ENCODE measurements around the gene C1QTNF1. TPM values are rescaled to one million over a fixed set of nuclear protein-coding genes. Genes with fewer than 3 reads are reported as not detected.

The C1QTNF1 gene
- total RNA-seq, 2 donors from 2014 or later: 445 to 518 TPM

DNA sequence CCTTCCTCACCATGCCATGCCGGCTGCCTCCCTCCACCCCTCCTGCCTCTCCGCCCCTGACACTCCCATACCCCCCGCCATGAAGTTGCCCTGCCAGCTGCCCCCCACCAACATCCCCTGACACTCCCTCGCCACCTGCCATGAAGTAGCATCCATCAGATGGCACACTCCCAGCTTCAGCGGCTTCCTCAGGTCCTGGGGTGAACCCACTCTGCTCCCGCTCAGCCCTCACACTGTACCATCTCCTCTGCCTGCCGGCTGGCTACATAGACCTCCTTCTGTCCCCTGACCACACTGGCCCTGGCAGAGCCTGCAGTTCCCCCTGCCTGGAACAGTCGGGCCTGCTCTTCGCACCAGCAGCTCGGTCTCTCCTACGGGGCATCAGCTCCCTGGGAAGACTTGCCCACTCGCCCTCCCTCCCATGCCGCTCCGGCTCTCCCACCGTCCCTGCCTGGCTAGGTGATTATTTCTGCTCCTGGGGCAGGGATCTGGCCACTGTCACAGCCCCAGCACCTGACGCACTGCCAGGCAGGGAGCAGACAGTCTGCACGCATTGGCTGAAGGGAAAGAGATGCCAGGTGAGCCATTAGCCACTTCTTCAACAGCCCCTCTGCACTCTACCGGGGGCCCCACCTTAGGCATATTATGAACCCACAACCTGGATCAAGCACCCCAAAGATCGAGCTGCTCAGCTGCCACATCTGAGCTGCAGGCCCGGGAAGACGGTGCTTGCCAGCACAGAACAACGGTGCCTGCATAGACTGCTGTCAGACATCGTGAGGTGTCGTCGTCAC lies 23.4 kb upstream of the C1QTNF1 start:
- peaks cover 9% of the 10 kb centered on the region for H3K36me3 ChIP-seq
- H3K27me3 ChIP-seq (replicated peaks; ENCODE audit: insufficient read depth): no peaks in the 10 kb centered on the region
- TF ChIP-seq, protein P1, sequence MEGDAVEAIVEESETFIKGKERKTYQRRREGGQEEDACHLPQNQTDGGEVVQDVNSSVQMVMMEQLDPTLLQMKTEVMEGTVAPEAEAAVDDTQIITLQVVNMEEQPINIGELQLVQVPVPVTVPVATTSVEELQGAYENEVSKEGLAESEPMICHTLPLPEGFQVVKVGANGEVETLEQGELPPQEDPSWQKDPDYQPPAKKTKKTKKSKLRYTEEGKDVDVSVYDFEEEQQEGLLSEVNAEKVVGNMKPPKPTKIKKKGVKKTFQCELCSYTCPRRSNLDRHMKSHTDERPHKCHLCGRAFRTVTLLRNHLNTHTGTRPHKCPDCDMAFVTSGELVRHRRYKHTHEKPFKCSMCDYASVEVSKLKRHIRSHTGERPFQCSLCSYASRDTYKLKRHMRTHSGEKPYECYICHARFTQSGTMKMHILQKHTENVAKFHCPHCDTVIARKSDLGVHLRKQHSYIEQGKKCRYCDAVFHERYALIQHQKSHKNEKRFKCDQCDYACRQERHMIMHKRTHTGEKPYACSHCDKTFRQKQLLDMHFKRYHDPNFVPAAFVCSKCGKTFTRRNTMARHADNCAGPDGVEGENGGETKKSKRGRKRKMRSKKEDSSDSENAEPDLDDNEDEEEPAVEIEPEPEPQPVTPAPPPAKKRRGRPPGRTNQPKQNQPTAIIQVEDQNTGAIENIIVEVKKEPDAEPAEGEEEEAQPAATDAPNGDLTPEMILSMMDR (IDR thresholded peaks at IDR 0.05): no peak
- DNase-seq (ENCODE audit: low spot score) (no peak), ATAC-seq (ENCODE audit: insufficient number of reproducible peaks, low FRiP score, low read depth) (no peak)
- H3K9me3 ChIP-seq: no peaks in the 10 kb centered on the region
- peaks cover 14 to 40% of the 10 kb centered on the region in 2 donors for H3K4me1 ChIP-seq (ENCODE audit: control insufficient read depth in 1 of 2, low read depth in 2 of 2)
- peak overlapping the region in 1 of 2 donors; percentile 5 for H3K27ac ChIP-seq
- no peak overlapping the region for H3K4me3 ChIP-seq

DNA sequence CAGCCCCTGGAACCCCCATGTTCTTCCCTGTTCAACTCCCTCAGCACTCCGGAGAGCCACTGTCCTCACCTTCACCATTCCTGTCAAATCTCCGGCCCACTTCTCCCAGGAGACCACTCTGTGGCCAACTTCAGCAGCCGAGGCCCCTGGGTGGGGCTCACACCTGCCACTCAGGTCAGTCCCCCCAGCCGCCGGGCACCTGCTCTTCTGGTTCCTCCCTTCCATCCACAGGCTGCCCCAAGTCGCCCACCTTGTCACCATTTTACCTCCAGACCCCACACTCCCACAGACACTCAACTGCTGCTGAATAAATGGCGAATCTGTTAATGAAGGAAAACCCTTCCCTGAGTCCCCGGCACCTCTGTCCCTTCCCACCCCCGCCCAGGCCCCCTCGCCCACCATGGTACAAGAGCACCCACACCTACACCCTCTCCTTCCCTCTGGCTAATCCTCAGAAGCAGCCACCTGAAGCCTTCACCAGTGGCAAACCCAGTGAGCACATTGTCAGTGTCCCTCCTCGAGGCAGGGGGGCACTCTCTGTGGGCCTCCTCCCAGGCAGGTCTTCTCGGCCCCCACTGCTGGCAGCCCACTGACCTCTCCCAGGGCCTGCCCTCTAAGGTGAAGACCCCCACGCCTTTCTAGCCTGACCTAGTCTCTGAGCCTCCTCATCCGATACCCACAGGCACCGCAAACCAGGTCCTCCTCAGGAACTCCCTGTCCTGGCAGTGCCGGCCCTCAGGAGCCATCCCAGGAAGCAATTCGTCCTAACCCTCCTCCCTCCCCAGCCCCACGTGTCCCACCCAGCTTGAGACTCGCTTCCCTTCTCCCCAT lies 22.6 kb upstream of the C1QTNF1 start:
- Histone ChIP-seq H3K9me3 (no peaks in the 10 kb centered on the region), H3K27me3 (replicated peaks; ENCODE audit: insufficient read depth) (no peaks in the 10 kb centered on the region), H3K27ac (no peak overlapping the region), H3K4me3 (no peak overlapping the region), H3K4me1 (ENCODE audit: control insufficient read depth in 1 of 2, low read depth in 2 of 2) (peaks cover 22 to 35% of the 10 kb centered on the region in 2 donors), H3K36me3 (peaks cover 9% of the 10 kb centered on the region)
- TF ChIP-seq, protein P1 (IDR thresholded peaks at IDR 0.05): no peak
- no peak for ATAC-seq (ENCODE audit: insufficient number of reproducible peaks, low FRiP score, low read depth)
- no peak for DNase-seq (ENCODE audit: low spot score)

DNA sequence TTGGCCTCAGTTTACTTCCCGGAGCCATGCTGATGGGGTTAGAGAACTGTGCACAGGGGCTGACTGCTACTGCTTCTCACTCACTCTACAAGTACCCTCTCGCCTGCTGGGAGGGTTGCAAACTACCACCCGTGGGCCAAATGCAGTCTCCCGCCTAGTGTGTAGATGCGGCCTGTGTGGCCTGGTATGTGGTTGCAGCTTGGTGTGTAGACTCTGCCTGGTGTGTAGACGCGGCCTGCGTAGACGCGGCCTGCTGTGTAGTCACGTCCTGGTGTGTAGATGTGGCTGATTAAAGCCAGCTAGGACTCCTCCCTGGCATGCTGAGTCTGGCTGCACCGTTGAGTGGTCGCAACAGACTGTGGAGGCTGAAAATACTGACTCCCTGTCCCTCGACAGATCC lies 21.7 kb upstream of the C1QTNF1 start:
- Histone ChIP-seq H3K27me3 (replicated peaks; ENCODE audit: insufficient read depth) (no peaks in the 10 kb centered on the region), H3K4me3 (no peak overlapping the region), H3K27ac (no peak overlapping the region), H3K36me3 (peaks cover 2% of the 10 kb centered on the region), H3K9me3 (no peaks in the 10 kb centered on the region), H3K4me1 (ENCODE audit: control insufficient read depth in 1 of 2, low read depth in 2 of 2) (peaks cover 24 to 29% of the 10 kb centered on the region in 2 donors)
- DNase-seq (ENCODE audit: low spot score) (no peak), ATAC-seq (ENCODE audit: insufficient number of reproducible peaks, low FRiP score, low read depth) (no peak)
- TF ChIP-seq, protein P1 (IDR thresholded peaks at IDR 0.05): no peak

DNA sequence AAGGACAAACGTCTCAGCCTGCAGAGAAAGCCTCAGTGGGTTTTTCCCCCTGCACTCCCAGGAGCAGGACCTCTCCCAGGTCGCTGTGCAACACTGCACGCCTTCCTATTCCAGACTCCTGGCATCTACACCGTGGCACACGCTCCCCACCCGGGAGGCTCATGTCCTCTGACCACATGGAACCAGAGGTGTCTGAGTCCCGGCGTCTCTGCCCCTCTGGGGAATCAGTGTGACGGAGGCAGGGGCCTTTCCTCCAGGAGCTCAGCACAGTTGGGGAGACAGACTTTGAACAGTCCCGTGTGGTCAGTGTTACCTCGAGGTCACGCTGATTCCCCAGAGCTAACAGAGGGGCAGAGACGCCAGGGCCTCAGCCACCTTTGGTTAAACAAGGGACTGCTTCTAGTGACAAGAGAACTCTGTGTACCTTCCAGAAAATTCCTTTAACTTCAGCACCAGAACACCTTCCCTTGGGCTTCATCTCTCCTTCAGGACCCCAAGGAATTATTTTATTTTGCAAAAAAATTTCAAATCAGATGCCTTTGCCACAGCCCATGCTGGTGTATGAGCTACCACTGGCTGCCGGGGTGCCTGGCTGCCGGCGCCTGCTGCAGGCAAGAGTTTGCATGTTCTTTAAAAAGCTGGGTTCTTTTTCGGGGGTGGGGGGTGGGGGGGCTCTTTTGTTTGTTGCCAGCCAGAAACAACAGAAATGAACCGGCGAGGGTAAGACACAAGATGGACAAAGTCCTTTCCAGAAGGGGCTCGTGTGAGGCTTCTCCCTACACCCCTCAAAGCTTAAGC lies 21.0 kb upstream of the C1QTNF1 start:
- DNase-seq (ENCODE audit: low spot score) (no peak), ATAC-seq (ENCODE audit: insufficient number of reproducible peaks, low FRiP score, low read depth) (no peak)
- H3K9me3 ChIP-seq: no peaks in the 10 kb centered on the region
- no peaks in the 10 kb centered on the region for H3K27me3 ChIP-seq (replicated peaks; ENCODE audit: insufficient read depth)
- no peaks in the 10 kb centered on the region for H3K36me3 ChIP-seq
- no peak overlapping the region for H3K27ac ChIP-seq
- H3K4me3 ChIP-seq: no peak overlapping the region
- H3K4me1 ChIP-seq (ENCODE audit: control insufficient read depth in 1 of 2, low read depth in 2 of 2): peaks cover 18 to 30% of the 10 kb centered on the region in 2 donors
- TF ChIP-seq, protein P1 (IDR thresholded peaks at IDR 0.05): no peak

Measured in thoracic aorta (tissue), 2 donors.